Prostate gland (tissue), 2 donors: ENCODE measurements around the gene TRIO.

Source experiments
- POLR2AphosphoS5 ChIP-seq: sonication (generic); formaldehyde crosslinking; IDR thresholded peaks from one replicate; pipeline ENCODE4 v1.6.1; 2017; ENCODE audit warnings: antibody characterized with exemption
- TF ChIP-seq, protein P1 (sequence below), 4 experiments: fragments of 200-600 bp in 2 of 4; fragments of 450-650 bp in 2 of 4; sonication (generic) in 2 of 4; IDR thresholded peaks; 1 replicate in 3 of 4; 2 replicates in 1 of 4; pipeline ENCODE4 v1.5.1; 2016 to 2019; ENCODE audit warnings: antibody characterized with exemption in 4 of 4, mild to moderate bottlenecking in 2 of 4, moderate library complexity in 2 of 4

DNA sequence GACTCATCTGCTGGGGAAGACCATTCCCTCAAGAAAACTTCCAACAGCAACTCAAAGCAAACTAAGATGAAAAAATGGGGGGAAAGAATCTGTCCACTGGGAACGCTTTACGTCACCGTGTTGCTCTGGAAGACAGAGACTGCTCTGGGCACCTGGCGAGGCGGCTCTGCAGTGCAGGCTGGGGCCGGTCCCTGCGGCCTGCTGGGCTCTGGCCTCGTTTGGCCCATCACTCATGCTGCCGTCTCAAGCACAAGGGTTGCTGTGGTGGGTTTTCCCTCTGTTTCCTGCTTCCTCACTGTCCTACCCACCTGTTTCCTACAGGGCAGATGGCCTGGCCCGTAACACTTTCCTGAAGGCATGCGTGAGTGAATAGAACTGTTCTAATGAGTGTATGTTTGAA is 345.6 kb downstream of the TRIO start:
- no peak for TF ChIP-seq POLR2AphosphoS5
- TF ChIP-seq, protein P1, sequence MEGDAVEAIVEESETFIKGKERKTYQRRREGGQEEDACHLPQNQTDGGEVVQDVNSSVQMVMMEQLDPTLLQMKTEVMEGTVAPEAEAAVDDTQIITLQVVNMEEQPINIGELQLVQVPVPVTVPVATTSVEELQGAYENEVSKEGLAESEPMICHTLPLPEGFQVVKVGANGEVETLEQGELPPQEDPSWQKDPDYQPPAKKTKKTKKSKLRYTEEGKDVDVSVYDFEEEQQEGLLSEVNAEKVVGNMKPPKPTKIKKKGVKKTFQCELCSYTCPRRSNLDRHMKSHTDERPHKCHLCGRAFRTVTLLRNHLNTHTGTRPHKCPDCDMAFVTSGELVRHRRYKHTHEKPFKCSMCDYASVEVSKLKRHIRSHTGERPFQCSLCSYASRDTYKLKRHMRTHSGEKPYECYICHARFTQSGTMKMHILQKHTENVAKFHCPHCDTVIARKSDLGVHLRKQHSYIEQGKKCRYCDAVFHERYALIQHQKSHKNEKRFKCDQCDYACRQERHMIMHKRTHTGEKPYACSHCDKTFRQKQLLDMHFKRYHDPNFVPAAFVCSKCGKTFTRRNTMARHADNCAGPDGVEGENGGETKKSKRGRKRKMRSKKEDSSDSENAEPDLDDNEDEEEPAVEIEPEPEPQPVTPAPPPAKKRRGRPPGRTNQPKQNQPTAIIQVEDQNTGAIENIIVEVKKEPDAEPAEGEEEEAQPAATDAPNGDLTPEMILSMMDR (IDR thresholded peaks at IDR 0.05) = no peak
